ENCODE measurements around the gene NOTUM.
A peak's percentile ranks its signal among the peaks of the same experiment; 100 is the strongest.

Gene NOTUM

DNA sequence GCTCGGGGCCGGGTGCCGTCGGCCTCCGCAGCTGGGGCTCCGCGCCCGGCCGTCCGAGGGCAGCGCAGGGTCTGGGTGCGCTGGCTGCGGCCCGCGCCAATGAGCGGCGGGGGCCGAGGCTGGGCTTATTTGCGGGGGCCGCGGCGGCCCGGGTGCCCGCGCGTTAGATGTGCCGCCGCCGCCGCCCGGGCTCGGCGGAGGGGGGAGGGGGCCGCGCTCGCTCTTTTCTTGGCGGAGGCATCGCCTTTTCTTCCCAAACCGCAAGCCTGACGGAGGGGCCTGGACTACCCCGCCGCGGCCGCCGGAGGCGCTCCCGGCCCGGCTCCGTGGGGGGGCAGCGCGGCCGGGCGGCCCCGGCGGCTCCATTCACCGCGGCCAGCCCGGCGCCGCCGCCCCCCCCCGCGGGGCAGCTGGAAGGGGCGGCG, at the start of gene NOTUM:
TSS of gene NOTUM (minus strand) at position 101 of the 425 bp plus-strand sequence. CDS start 278 bp downstream, outside the sequence.
- peaks cover 7% of the 10 kb centered on the region; the same call in 1 of the 2 replicates for H3K4me1 ChIP-seq (ENCODE audit: control insufficient read depth, low read length)
- H3K4me3 ChIP-seq (ENCODE audit: low read length), result peak within 1 kb of the TSS; percentile 64
- no peaks in the 10 kb centered on the region for H3K36me3 ChIP-seq (ENCODE audit: control insufficient read depth, low read length)
- H3K9me3 ChIP-seq (ENCODE audit: control insufficient read depth, insufficient read depth, low read length), result no peaks in the 10 kb centered on the region
- H3F3A ChIP-seq (ENCODE audit: control insufficient read depth, insufficient read depth), result no peaks in the 10 kb centered on the region
- no peaks in the 10 kb centered on the region for H3K9me2 ChIP-seq (replicated peaks; ENCODE audit: control insufficient read depth, low read length)
- H3K4me2 ChIP-seq (ENCODE audit: low read length), result peak within 1 kb of the TSS; percentile 71
- H3K27me3 ChIP-seq (ENCODE audit: control insufficient read depth, low read length), result peaks cover 57% of the 10 kb centered on the region
- H3K79me2 ChIP-seq (ENCODE audit: control insufficient read depth, low read length), result no peaks in the 10 kb centered on the region
- no peak for TF ChIP-seq EZH2phosphoT487 (IDR thresholded peaks at IDR 0.05; ENCODE audit: borderline replicate concordance, low read length)
- no peak for TF ChIP-seq CTCF (IDR thresholded peaks at IDR 0.05; ENCODE audit: low read depth, low read length, poor library complexity, severe bottlenecking)
- no peaks in the 10 kb centered on the region for H4K20me1 ChIP-seq (ENCODE audit: control insufficient read depth, insufficient read depth, low read depth, low read length)
- H3K27ac ChIP-seq (ENCODE audit: low read depth, low read length), result no peak within 1 kb of the TSS

- no peaks in the 10 kb centered on the region for H3K9me2 ChIP-seq (replicated peaks; ENCODE audit: control insufficient read depth, low read length)
- H3K36me3 ChIP-seq (ENCODE audit: control insufficient read depth, low read length), result no peaks in the 10 kb centered on the region
- H3K79me2 ChIP-seq (ENCODE audit: control insufficient read depth, low read length), result no peaks in the 10 kb centered on the region
- no peaks in the 10 kb centered on the region for H3K9me3 ChIP-seq (ENCODE audit: control insufficient read depth, insufficient read depth, low read length)
- no peak overlapping the region for H3K27ac ChIP-seq (ENCODE audit: low read depth, low read length)
- no peaks in the 10 kb centered on the region for H3K27me3 ChIP-seq (ENCODE audit: control insufficient read depth, low read length)
- H3F3A ChIP-seq (ENCODE audit: control insufficient read depth, insufficient read depth), result no peaks in the 10 kb centered on the region
- H3K4me1 ChIP-seq (ENCODE audit: control insufficient read depth, low read length), result no peaks in the 10 kb centered on the region
- H3K4me3 ChIP-seq (ENCODE audit: low read length), result no peak overlapping the region
- TF ChIP-seq CTCF (IDR thresholded peaks at IDR 0.05; ENCODE audit: low read depth, low read length, poor library complexity, severe bottlenecking), result no peak
- no peak for TF ChIP-seq EZH2phosphoT487 (IDR thresholded peaks at IDR 0.05; ENCODE audit: borderline replicate concordance, low read length)
- no peaks in the 10 kb centered on the region for H4K20me1 ChIP-seq (ENCODE audit: control insufficient read depth, insufficient read depth, low read depth, low read length)
- no peak overlapping the region for H3K4me2 ChIP-seq (ENCODE audit: low read length)
Observed at GRCh38 chr17:82009413-82009812, 48.4 kb upstream of the NOTUM start.

- Histone ChIP-seq H3K4me2 (ENCODE audit: low read length) (no peak overlapping the region), H3K4me1 (ENCODE audit: control insufficient read depth, low read length) (no peaks in the 10 kb centered on the region), H3F3A (ENCODE audit: control insufficient read depth, insufficient read depth) (no peaks in the 10 kb centered on the region), H3K27ac (ENCODE audit: low read depth, low read length) (no peak overlapping the region), H3K9me3 (ENCODE audit: control insufficient read depth, insufficient read depth, low read length) (no peaks in the 10 kb centered on the region), H3K9me2 (replicated peaks; ENCODE audit: control insufficient read depth, low read length) (no peaks in the 10 kb centered on the region), H3K36me3 (ENCODE audit: control insufficient read depth, low read length) (no peaks in the 10 kb centered on the region), H3K27me3 (ENCODE audit: control insufficient read depth, low read length) (no peaks in the 10 kb centered on the region), H3K4me3 (ENCODE audit: low read length) (no peak overlapping the region), H4K20me1 (ENCODE audit: control insufficient read depth, insufficient read depth, low read depth, low read length) (no peaks in the 10 kb centered on the region), H3K79me2 (ENCODE audit: control insufficient read depth, low read length) (no peaks in the 10 kb centered on the region)
- TF ChIP-seq EZH2phosphoT487 (IDR thresholded peaks at IDR 0.05; ENCODE audit: borderline replicate concordance, low read length) (no peak), CTCF (IDR thresholded peaks at IDR 0.05; ENCODE audit: low read depth, low read length, poor library complexity, severe bottlenecking) (no peak)
Observed at GRCh38 chr17:82008941-82009405, 48.0 kb upstream of the NOTUM start.
